Kidney tubule cell (primary cell): ENCODE results near the gene UPB1.
"Not testable (repeated sequence)": the region's sequence is repeated elsewhere in the genome, so short reads cannot be mapped to it uniquely, and the experiment has no call there.

Source experiments
- DNase-seq: peaks from one replicate; pipeline ENCODE4 v3.0.0-alpha.2; 2018; ENCODE audit warnings: low spot score

Gene UPB1

GRCh38 chr22:24535348-24535747 is 40.2 kb downstream of the UPB1 start:
- DNase-seq, result no peak

DNA sequence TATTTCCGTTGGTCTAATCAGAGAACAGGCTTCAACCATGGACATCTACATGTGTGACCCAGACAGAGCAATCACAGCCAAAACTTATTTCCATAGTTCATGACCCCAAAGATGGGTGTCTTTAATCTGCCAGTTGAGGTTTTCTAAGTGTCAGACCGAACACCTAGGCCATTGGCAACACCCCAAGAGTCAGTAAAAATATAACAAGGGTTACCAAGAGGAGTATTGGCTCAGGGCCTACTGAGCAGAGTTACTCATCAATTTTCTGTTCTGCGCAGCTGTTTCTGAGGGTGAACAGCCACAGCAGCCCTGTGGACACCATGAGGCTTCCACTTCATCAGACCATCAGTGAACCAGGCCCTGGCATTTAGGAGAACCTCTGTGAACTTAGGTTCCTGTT is 41.0 kb downstream of the UPB1 start:
- DNase-seq, result peak; percentile 67

GRCh38 chr22:24540470-24540869 is 45.3 kb downstream of the UPB1 start:
- DNase-seq, result no peak

DNA sequence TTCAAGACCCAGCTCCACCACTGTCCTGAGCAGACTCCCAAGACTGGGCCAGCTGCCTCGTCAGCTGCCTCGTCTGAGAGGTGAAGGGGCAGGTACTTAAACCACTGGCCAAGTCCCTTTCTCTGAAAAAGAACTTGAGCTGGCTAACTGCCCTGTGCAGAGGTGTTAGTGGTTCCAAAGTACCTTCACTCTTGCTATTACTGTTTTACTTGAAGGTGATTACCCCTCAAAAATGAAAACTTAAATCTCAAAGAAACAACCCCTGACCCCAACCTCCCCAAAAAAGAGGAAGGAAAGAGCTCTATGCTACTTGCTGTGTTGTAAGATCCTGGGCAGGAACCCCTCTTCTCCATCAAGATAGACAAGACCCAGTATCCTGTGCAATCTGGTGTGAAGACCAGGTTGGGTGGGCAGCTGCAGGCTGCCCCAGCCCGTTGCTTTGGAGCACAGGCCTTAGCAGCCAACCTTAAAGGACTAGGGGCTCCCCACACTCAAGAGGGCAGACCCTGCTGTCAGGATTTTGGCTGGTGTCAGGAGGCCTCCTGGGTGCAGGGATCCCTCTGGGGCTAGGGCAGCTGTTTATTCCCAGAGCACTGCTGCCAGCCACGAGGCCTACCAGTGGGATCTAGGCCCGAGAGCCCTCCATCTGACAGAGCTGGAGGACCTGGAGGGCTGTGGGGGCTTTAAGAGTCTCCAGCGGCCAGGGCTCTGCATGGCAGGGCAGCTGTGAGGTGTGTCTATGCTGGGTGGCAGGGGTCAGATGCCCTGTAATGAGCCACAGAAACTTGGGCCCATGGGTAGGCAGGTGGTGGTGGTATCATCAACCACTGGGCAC is 46.8 kb downstream of the UPB1 start:
- no peak for DNase-seq

GRCh38 chr22:24542641-24543040 is 47.5 kb downstream of the UPB1 start:
- no peak for DNase-seq

DNA sequence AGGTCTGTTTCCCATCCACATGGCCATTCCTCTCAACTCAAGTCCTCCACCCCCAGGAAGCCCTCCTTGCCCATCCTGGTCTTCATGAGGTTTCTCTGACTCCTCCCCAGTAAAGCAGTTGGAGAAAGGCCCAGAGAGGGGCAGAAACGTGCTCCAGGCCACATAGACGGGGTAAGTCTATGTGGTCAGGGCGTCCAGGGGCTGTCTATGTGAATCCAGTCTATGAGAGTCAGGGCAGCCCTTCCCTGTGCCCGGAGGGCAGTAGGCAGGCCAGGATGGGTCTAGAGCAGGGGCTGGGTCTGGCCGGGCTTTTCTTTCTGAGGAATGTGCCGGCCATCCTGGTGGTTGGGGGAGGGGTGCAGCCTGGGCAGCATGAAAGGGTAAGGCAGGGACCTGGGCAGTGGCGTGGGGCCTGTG is 48.1 kb downstream of the UPB1 start:
- DNase-seq, result no peak

- no peak for DNase-seq
Observed at GRCh38 chr22:24543679-24544243, 48.6 kb downstream of the UPB1 start.

DNA sequence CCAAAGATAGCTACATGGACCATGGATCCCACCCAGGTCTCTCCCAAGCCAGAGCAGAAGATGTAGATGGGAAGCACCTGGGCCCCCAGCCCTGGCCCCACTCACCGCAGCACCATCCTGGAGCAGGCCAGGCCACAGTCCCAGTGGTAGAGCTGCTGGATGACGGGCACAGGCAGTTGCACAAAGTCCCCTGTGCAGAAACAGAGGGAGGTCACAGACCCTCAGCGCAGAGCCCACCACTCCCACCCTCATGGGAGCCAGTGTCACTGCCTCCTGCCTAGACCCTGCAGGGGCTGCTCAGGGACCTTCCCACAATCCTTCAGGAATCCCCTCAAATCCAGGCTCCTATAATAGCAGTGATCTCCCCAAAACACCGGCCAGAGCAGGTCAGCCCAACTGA is 53.7 kb downstream of the UPB1 start:
- DNase-seq, result no peak

- peak; percentile 82 for DNase-seq
Observed at GRCh38 chr22:24550028-24550901, 55.1 kb downstream of the UPB1 start.

- DNase-seq, result no peak
Observed at GRCh38 chr22:24550902-24551435, 55.8 kb downstream of the UPB1 start.

- DNase-seq, result not testable (repeated sequence)
Observed at GRCh38 chr22:24552503-24553286, 57.6 kb downstream of the UPB1 start.

GRCh38 chr22:24553597-24554312 is 58.6 kb downstream of the UPB1 start:
- DNase-seq, result peak; percentile 28

DNA sequence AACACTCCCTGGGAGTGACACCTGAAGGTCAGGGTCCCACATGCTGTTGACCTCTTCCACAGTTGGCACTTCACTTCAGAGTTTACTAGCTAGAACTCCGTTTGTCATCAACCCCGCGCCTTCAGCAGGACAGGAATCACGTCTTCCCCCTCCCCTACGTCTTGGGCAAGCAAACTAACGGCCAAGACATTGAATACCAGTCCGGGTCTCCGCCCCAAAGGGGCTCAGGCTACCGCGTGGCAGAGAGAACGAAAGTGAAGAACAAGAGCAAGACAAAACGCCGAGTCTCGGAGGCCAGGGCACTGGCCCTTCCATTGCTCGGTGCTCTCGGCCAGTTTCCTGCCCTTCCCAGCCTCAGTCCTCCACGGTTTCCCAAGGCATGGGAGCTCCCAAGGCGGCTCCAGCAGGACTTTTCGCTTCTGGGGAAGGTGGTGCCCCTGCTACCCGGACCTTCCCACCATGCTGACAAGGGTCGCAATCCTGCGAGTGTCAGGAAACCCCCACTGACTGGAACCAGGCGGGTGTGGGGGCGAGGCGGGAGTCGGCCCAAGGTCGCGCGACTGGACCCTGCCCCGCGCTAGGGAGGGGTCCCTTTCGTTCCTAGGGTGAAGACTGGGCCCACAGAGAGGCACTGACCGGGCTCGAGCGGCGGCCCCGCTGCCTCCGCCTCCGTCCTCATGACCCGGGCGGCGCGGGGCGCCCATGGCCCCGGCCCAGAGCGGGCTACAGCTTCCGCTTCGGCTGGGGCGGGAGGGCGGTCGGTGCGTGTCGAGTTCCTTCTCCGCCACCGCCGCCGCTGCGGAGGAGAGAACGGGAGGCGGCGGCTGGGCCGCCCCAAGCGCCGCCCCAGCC is 59.4 kb downstream of the UPB1 start, which contains the start of gene GUCD1:
Gene GUCD1, minus strand, starts transcription at position 826 of the 852 bp plus-strand sequence. Its CDS starts 147 bp downstream, at position 679.
- DNase-seq, result peak; percentile 37

DNA sequence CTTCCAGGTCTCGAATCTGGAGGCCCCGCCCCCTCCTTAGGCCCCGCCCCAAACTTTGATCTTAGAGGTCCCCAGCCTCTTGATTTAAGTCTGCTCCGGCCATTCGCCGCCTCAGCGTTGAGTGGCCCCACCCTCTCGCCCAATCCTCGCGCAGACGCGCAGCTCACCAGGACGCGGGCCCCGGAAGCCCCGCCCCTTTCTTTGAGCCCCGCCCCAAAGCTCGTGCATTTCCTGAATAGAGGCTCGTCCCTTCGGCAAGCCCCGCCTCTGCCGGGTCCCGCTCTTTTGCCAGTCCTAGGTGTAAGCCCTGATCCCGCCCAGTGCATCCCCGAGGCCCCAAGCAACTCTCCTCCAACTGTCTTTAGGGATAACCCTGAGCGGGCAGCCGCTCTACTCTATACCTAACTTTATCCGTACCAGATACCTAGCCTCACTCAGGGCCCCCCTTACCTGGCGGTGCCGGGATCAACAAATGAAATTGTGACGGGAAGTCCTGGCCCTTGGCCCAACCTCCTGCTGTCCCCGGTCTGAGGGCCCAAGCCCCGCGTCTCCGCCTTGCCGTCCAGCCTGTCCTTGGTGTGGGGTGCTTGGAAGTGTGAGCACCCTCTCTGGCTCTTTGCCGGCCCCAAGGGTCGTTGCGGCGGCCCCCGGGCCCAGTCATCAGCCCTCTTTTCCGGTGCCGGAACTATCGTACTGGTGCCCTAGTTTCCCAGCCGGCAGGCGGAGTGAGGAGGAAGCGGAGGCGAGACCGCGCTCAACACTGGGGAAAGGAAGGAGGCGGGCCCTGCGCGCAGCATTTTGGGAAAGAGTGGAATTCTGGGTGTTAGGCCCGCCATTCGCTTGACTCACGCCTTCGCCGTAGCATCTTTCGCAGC is 60.3 kb downstream of the UPB1 start, which contains the start of gene SNRPD3:
Gene SNRPD3, plus strand, starts transcription at position 835 of the 875 bp plus-strand sequence. CDS start 1,676 bp downstream, outside the sequence.
- DNase-seq, result peak; percentile 99

GRCh38 chr22:24559471-24559870 is 64.3 kb downstream of the UPB1 start:
- no peak for DNase-seq

GRCh38 chr22:24563246-24563645 is 68.1 kb downstream of the UPB1 start:
- no peak for DNase-seq

DNA sequence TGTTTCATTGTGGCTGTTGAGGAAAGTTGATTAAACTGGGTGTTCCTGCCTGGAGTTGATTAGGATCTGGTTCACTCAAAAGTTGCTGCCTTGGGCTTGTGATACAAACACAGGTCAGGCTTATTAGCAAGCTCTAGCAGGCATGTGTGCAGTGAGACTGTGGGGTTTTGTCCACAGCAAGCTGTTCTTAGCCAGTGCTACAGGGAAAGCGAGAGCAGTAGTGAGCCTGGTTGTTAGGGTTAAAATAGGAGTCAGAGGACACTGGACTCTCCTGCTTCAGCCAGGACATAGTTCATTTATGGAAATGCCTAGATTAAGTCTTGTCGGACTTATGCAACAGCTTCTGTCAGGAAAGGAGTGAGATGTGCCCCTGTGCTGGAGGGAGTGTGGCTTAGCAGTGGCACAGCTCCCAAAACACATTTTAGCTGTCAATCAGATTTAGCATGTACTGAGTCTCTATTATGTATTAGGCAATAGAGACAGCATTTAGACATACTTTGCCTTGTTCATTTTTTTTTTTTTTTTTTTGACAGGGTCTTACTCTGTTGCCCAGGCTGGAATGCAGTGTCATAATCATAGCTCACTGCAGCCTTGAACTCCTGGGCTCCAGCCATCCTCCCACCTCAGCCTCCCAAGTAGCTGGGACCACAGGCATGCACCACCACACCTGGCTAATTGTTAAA is 69.4 kb downstream of the UPB1 start:
- no peak for DNase-seq

GRCh38 chr22:24565077-24565476 is 69.9 kb downstream of the UPB1 start:
- DNase-seq, result no peak
